ENCODE measurements around the gene BCL2L12. TPM values are rescaled to one million over a fixed set of nuclear protein-coding genes. Genes with fewer than 3 reads are reported as not detected.

The BCL2L12 gene
- total RNA-seq, 1 donor from 2014 or later: 39.1 TPM

DNA sequence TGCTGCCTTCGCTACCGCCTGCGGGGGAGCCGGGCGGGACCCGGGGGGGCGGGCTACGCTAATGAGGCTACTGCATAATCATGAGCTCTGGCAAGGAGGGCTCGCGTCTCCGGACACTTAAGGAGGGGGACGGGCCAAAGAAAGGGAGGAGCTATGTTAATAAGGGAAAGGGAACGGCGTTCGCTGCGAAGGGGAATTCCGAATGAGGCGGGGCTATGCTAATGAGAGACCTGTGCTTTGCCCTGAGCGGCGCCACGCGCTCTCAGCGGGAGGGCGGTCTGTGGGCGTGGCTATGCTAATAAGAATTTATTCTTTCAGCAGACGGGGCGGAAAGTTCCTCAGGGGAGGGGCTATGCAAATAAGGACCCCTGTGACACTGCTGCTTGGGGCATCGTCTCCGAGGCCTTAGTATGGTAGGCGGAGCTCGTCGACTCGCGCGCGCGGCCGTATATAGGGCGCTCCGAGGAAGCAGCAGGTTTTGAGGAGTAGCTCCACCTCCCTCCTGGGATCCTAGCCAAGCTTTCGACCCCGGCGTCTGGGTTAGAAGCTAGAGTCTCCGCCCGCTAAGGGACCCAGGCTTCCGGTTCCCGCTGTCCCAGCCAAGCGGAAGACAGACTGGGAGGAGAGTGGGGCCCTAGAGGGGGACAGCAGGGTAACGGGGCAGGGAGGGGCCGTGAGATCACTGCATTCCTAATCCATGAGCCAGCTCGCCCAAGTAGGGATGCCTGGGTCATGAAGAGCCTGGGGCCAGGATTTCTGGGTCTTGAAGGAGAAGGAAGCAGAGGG, 25.4 kb upstream of the BCL2L12 start, which contains the start of gene RRAS:
TSS of gene RRAS (minus strand) at position 31 of the 786 bp plus-strand sequence. CDS start 45 bp downstream, outside the sequence.
- H3K36me3 Mint-ChIP-seq (ENCODE audit: low read depth): peaks cover 12% of the 10 kb centered on the region
- DNase-seq: peak; percentile 97
- ChIA-PET POLR2A (interaction anchor here (0.5 to 4.0 kb wide), 25 partner anchors 8 to 1021 kb away, joined by 3 to 97 read pairs (median 5); partner anchors contain the start of genes AKT1S1, AP2A1, ATF5 and BCAT2), CTCF (interaction anchor here (1.0 to 2.3 kb wide), 4 partner anchors 37 to 47 kb away, joined by 3 to 8 read pairs (median 4); partner anchors contain the start of gene PRMT1)
- peak; percentile 69 for ATAC-seq (ENCODE audit: low read depth)
- no peaks in the 10 kb centered on the region for H3K9me3 Mint-ChIP-seq
- H3K4me3 Mint-ChIP-seq: peak within 1 kb of the TSS; percentile 93
- no peaks in the 10 kb centered on the region for H3K27me3 Mint-ChIP-seq
- intact Hi-C loops (cut with micrococcal nuclease): loop anchor here (1.0 to 5.0 kb wide), 8 partner anchors 50 to 1003 kb away; partner anchors contain the start of genes DBP, MED25, NOSIP and PPP1R15A
- H3K4me1 Mint-ChIP-seq: peaks cover 59% of the 10 kb centered on the region
- TF ChIP-seq, protein P1, sequence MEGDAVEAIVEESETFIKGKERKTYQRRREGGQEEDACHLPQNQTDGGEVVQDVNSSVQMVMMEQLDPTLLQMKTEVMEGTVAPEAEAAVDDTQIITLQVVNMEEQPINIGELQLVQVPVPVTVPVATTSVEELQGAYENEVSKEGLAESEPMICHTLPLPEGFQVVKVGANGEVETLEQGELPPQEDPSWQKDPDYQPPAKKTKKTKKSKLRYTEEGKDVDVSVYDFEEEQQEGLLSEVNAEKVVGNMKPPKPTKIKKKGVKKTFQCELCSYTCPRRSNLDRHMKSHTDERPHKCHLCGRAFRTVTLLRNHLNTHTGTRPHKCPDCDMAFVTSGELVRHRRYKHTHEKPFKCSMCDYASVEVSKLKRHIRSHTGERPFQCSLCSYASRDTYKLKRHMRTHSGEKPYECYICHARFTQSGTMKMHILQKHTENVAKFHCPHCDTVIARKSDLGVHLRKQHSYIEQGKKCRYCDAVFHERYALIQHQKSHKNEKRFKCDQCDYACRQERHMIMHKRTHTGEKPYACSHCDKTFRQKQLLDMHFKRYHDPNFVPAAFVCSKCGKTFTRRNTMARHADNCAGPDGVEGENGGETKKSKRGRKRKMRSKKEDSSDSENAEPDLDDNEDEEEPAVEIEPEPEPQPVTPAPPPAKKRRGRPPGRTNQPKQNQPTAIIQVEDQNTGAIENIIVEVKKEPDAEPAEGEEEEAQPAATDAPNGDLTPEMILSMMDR (IDR thresholded peaks at IDR 0.05): no peak
- peak within 1 kb of the TSS; percentile 96 for H3K27ac Mint-ChIP-seq

DNA sequence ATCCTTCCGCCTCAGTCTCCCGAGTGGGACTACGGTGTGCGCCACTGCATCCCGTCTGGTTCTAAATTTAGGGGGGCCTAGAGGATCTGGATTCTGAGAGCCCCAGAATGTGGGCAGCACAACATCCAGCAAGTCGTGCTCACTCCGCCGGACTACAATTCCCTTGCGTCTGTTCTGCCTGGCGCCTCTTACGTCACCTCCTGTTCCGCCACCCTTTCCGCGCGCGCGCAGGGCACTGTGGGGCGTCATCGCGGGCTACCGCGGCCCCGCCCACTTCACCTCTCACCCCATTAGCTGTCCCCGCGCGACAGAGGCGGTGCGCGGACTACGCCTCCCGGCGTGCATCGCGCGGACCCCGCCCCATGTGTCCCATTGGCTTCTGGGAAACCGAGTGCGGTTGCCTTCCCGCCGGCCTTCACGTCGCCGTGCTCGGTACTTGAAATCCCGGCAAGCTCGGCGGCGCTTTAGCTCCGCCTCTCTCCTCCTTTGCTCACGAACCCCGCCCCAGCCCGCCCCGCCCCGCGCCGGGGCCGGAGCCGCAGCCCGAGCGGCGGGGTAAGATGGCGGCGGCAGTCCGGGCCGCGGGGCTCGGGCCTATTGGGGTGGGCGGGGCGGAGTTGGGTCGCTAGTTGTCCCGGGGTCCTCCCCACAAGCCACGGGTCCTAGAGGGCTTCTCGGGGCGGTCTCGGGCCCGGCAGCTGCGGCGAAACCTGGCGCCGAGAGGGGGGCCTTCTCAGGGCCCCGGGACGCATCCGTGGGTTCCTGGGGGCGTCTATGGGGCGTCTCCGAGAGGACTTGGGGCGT, 23.8 kb upstream of the BCL2L12 start, which contains the start of gene SCAF1:
TSS of gene SCAF1 (plus strand) at position 522 of the 804 bp plus-strand sequence. CDS start 2,818 bp downstream, outside the sequence.
- ATAC-seq (ENCODE audit: low read depth) (peak; percentile 66), DNase-seq (peak; percentile 99)
- intact Hi-C loops (cut with micrococcal nuclease): loop anchor here (1.0 to 5.0 kb wide), 7 partner anchors 23 to 1005 kb away; partner anchors contain the start of genes BCL2L12, DBP, IRF3 and MED25
- Mint-ChIP-seq H3K36me3 (ENCODE audit: low read depth) (peaks cover 28% of the 10 kb centered on the region), H3K27me3 (no peaks in the 10 kb centered on the region), H3K4me3 (peak within 1 kb of the TSS; percentile 93), H3K4me1 (peaks cover 60% of the 10 kb centered on the region), H3K27ac (peak within 1 kb of the TSS; percentile 96), H3K9me3 (no peaks in the 10 kb centered on the region)
- TF ChIP-seq, protein P1 (IDR thresholded peaks at IDR 0.05): no peak
- ChIA-PET POLR2A (interaction anchor here (0.5 to 4.0 kb wide), 24 partner anchors 14 to 1023 kb away, joined by 3 to 97 read pairs (median 4); partner anchors contain the start of genes AKT1S1, AP2A1, BCL2L12 and CD37), CTCF (interaction anchor here (0.8 to 2.3 kb wide), 4 partner anchors 35 to 95 kb away, joined by 3 to 8 read pairs (median 4); partner anchors contain the start of gene PRMT1)

DNA sequence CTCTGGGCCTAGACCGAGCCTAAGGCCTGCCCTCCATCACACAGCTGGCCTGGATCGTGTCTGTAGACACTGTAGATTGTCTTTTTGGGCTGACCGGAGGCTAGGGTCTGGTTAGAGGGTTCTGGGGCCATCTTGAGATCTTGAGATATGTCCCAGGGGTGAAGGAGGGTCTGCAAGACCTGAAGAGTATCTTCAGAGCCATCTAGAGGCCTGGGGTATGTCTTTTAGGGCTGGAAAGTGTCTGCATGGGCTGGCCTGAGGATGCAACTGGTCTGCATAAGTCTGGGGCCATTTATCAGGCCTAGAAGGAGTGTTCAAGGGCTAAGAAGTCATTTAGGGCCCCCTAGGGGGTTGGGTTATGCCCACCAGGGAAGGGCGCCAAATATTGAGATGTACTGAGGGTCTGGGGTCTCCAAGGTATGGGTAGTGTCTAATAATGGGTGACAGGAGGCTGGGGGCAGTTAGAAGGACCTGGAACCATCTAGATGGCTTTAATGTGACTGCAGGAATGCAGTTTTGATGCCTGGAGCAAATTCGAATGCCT, 23.2 kb upstream of the BCL2L12 start:
- Mint-ChIP-seq H3K4me3 (peak overlapping the region; percentile 93), H3K27me3 (no peaks in the 10 kb centered on the region), H3K27ac (peak overlapping the region; percentile 88), H3K9me3 (no peaks in the 10 kb centered on the region), H3K36me3 (ENCODE audit: low read depth) (peaks cover 35% of the 10 kb centered on the region), H3K4me1 (peaks cover 60% of the 10 kb centered on the region)
- no peak for DNase-seq
- no peak for ATAC-seq (ENCODE audit: low read depth)
- TF ChIP-seq, protein P1 (IDR thresholded peaks at IDR 0.05): no peak
- POLR2A ChIA-PET: interaction anchor here (0.5 to 4.0 kb wide), 19 partner anchors 14 to 287 kb away, joined by 3 to 97 read pairs (median 5); partner anchors contain the start of genes AP2A1, BCL2L12, FUZ and IRF3
- CTCF ChIA-PET: interaction anchor here (0.8 to 1.2 kb wide), 2 partner anchors 36 to 96 kb away, joined by 3 read pairs; no protein-coding TSS in a partner anchor
- intact Hi-C loops (cut with micrococcal nuclease): loop anchor here (1.0 to 5.0 kb wide), 3 partner anchors 23 to 1005 kb away; partner anchors contain the start of genes BCL2L12, DBP and IRF3

DNA sequence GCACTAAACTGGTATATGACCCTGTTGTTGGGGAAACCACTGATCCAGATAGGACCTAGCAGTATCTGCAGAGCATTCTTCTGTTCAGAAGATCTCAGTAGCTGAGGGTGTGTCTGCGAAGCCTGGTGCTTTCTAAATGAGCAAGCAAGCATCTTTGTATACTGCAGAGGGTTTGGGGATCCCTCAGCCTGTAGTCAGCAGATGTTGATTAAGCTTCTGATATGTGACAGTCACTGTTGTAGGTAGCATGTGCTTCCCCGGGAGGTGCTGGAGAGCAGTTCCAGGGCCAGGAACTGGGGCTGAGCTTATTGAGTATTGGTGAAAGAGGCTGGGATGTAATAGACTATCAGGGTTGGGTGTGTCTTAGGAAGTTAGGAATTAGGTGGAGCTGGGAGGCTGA, 22.3 kb upstream of the BCL2L12 start:
- Mint-ChIP-seq H3K9me3 (no peaks in the 10 kb centered on the region), H3K27me3 (no peaks in the 10 kb centered on the region), H3K4me3 (peak overlapping the region; percentile 93), H3K4me1 (peaks cover 53% of the 10 kb centered on the region), H3K36me3 (ENCODE audit: low read depth) (peaks cover 40% of the 10 kb centered on the region), H3K27ac (no peak overlapping the region)
- intact Hi-C loops (cut with micrococcal nuclease): loop anchor here (5.0 kb wide), 2 partner anchors 931 to 1006 kb away; partner anchors contain the start of gene DBP
- DNase-seq: no peak
- POLR2A ChIA-PET: interaction anchor here (0.5 to 4.0 kb wide), 9 partner anchors 13 to 506 kb away, joined by 3 to 97 read pairs (median 4); partner anchors contain the start of genes BCL2L12, IRF3, NOSIP and NUP62
- CTCF ChIA-PET: no interaction called here
- ATAC-seq (ENCODE audit: low read depth): no peak
- TF ChIP-seq, protein P1 (IDR thresholded peaks at IDR 0.05): no peak

Measured in activated B cell treated with CpG ODN at 0.5 μM for 24 hours (primary cell).